IPS-15b (cell line): ENCODE measurements around the gene ADIPOR2.
A peak's percentile ranks its signal among the peaks of the same experiment; 100 is the strongest.

Source experiments
- H3K27me3 ChIP-seq: one replicate; pipeline ENCODE4 v1.6.1; 2013; ENCODE audit warnings: low read length; ENCODE audit not compliant: control insufficient read depth, insufficient read depth
- H3K36me3 ChIP-seq: one replicate; pipeline ENCODE4 v1.6.1; 2013; ENCODE audit warnings: low read length; ENCODE audit not compliant: control insufficient read depth, insufficient read depth
- H3K4me1 ChIP-seq: one replicate; pipeline ENCODE4 v1.6.1; 2013; ENCODE audit warnings: mild to moderate bottlenecking, low read length; ENCODE audit not compliant: control insufficient read depth, insufficient read depth
- H3K4me3 ChIP-seq: one replicate; pipeline ENCODE4 v1.5.1; 2013; ENCODE audit warnings: low read depth, low read length
- H3K9ac ChIP-seq: one replicate; pipeline ENCODE4 v1.6.1; 2013; ENCODE audit warnings: low read depth, mild to moderate bottlenecking, low read length
- H3K9me3 ChIP-seq: one replicate; pipeline ENCODE4 v1.6.1; 2013; ENCODE audit warnings: mild to moderate bottlenecking, low read length; ENCODE audit not compliant: control insufficient read depth, insufficient read depth

ADIPOR2 gene, protein sequence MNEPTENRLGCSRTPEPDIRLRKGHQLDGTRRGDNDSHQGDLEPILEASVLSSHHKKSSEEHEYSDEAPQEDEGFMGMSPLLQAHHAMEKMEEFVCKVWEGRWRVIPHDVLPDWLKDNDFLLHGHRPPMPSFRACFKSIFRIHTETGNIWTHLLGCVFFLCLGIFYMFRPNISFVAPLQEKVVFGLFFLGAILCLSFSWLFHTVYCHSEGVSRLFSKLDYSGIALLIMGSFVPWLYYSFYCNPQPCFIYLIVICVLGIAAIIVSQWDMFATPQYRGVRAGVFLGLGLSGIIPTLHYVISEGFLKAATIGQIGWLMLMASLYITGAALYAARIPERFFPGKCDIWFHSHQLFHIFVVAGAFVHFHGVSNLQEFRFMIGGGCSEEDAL

DNA sequence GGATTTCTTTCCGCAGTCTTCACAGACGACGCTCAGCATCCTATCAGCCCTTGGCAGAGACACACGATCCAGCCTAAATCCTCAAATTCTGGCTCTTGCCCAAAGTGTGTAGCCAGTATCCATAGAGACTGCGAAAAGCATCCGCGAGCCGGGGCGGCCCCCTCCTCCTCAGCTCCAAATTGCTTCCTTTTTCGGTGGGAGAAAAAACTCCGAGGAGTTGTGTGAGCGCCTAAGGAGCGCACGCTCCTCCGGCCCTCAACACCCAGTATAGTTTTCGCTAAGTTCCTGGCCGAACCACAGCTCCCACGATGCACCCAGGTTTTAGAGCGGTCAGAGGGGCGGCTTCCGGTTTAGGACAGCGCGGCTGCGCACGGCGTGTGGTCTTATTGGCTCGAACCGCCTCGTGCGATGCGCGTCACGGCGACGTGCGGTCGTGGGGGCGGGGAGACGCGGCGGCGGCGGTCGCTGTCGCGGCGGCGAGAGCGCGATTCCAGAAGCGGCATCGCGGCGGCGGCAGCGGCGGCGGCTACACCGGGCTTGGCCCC lies at the start of gene ADIPOR2:
Gene ADIPOR2 (plus strand): TSS at position 493 of the 545 bp plus-strand sequence. CDS start 63,274 bp downstream, outside the sequence.
- H3K9ac ChIP-seq = peak within 1 kb of the TSS; percentile 56
- peak within 1 kb of the TSS; percentile 73 for H3K4me3 ChIP-seq

DNA sequence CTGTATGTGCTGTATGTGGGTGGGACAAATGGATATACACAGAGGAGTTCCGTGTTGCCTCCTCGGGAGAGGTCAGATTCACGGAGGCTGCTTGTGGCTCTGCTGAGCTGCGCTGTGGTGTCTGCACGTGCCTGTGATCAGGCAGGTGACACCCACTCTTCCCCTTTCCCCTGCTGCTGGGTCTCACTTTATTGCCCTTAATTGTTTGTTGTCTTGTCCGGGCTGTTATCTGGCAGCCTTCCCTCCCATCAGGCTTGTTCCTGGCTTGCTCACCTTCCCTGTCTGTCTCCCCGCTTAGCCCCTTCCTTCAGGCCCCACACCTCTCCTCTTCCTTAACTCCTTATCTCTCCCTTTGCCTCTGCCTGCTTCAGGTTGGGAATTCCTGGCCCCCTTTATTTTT lies 48.4 kb upstream of the ADIPOR2 start:
- no peaks in the 10 kb centered on the region for H3K4me1 ChIP-seq
- H3K9me3 ChIP-seq = no peaks in the 10 kb centered on the region
- no peak overlapping the region for H3K9ac ChIP-seq
- no peaks in the 10 kb centered on the region for H3K36me3 ChIP-seq
- no peaks in the 10 kb centered on the region for H3K27me3 ChIP-seq
- no peak overlapping the region for H3K4me3 ChIP-seq

More for the DNA sequence above, at the start of gene ADIPOR2:
- H3K36me3 ChIP-seq = no peaks in the 10 kb centered on the region
- H3K4me1 ChIP-seq = peaks cover 6% of the 10 kb centered on the region
- H3K27me3 ChIP-seq = no peaks in the 10 kb centered on the region
- H3K9me3 ChIP-seq = no peaks in the 10 kb centered on the region

DNA sequence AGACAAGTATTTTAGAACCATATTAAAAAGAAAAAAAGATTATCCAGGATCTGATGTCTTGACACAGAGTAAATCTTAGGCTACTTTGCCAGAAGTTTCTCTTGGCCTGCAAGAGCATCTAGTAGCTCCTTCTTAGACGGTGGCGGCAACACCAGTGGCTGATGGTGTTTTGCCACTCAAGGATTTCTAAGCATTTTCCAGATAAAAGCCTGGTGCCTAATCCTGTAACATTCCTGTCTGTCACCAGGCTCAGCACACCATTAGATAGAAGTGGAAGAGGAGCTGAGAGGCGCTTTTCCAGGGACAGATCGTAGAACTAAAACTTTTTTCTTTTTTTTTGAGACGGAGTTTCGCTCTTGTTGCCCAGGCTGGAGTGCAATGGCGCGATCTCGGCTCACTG lies 47.8 kb upstream of the ADIPOR2 start:
- no peak overlapping the region for H3K4me3 ChIP-seq
- H3K4me1 ChIP-seq = no peaks in the 10 kb centered on the region
- no peaks in the 10 kb centered on the region for H3K9me3 ChIP-seq
- H3K27me3 ChIP-seq = no peaks in the 10 kb centered on the region
- no peaks in the 10 kb centered on the region for H3K36me3 ChIP-seq
- H3K9ac ChIP-seq = no peak overlapping the region

DNA sequence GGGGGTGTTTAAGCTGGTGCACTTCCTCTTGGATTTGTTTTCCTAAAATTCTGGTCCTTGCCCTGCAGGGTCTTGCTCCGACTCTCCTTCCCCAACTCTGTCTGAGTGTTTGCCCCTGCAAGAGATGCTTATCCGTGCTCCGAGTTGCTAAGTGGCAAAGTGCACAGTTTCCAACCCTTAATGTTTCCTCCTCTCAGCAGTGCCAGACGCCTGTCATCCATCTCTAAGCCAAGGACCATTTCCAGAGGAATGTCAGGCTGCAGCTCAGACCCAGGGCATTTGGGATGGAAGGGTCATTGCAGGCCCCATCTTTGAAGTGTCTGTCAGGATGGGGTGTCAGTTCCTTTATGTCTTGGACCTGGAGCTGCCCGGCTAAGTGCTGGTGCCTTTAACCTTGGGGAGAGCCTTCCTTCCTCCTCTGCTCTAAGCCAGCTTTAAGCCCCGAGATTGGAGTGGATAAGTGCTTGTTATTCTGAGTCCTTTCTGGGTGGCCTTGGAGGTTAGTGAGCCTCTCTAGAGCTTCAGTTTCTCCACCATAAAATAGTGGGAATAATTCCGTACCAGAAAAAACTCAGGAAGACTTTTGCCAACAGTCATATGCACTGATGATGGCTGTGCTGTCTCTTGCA lies 46.9 kb upstream of the ADIPOR2 start:
- H3K4me1 ChIP-seq = no peaks in the 10 kb centered on the region
- H3K9me3 ChIP-seq = no peaks in the 10 kb centered on the region
- no peaks in the 10 kb centered on the region for H3K36me3 ChIP-seq
- H3K9ac ChIP-seq = no peak overlapping the region
- H3K4me3 ChIP-seq = no peak overlapping the region
- H3K27me3 ChIP-seq = no peaks in the 10 kb centered on the region

DNA sequence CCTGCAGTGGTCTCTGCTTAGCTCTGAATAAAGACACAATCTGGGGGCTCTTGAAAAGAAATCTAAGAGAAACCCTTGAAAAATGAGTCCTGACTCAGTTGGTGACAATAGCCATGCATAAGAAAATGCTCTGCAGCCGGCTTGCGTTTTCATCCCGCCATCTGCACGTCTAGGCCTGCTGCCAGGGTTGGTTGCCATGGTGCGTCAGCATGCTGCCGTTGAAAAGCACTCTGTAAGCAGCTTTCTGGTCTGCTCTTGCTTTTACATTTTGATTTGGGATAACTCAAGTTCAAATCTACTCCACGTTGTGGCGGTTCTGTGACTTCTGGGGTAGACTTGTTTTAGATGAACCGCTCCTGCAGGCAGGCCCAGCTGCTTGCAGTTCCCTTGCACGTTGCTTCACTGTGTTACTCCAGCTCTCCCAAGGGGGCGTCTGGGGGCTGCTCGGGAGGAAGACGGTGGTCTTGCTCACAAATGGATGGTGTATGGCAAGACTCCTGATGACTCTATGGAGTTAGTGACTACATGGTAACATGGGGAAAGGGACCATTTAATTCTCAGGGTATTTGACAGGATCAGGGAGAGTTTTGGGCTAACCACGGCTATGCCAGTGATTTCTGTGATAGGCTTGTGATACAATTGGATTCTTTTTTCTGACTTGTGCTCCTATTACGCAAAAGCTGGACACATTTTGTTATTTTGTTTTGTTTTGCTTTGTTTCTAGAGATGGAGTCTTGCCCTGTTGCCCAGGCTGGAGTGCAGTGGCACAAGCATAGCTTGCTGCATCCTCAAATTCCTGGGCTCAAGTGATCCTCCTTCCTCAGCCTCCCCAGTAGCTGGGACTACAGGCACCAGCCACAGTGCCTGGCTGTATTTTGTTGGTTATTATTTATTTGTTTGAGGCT lies 46.1 kb upstream of the ADIPOR2 start:
- Histone ChIP-seq H3K4me3 (no peak overlapping the region), H3K27me3 (no peaks in the 10 kb centered on the region)

DNA sequence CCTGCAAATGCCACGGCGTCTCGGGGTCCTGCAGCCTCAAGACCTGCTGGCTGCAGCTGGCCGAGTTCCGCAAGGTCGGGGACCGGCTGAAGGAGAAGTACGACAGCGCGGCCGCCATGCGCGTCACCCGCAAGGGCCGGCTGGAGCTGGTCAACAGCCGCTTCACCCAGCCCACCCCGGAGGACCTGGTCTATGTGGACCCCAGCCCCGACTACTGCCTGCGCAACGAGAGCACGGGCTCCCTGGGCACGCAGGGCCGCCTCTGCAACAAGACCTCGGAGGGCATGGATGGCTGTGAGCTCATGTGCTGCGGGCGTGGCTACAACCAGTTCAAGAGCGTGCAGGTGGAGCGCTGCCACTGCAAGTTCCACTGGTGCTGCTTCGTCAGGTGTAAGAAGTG lies 45.1 kb upstream of the ADIPOR2 start:
- Histone ChIP-seq H3K27me3 (no peaks in the 10 kb centered on the region), H3K36me3 (no peaks in the 10 kb centered on the region), H3K9ac (no peak overlapping the region), H3K9me3 (no peaks in the 10 kb centered on the region), H3K4me1 (peaks cover 6% of the 10 kb centered on the region), H3K4me3 (no peak overlapping the region)

More for the DNA sequence above, 46.1 kb upstream of the ADIPOR2 start:
- Histone ChIP-seq H3K36me3 (no peaks in the 10 kb centered on the region), H3K9me3 (no peaks in the 10 kb centered on the region), H3K9ac (no peak overlapping the region), H3K4me1 (no peaks in the 10 kb centered on the region)

DNA sequence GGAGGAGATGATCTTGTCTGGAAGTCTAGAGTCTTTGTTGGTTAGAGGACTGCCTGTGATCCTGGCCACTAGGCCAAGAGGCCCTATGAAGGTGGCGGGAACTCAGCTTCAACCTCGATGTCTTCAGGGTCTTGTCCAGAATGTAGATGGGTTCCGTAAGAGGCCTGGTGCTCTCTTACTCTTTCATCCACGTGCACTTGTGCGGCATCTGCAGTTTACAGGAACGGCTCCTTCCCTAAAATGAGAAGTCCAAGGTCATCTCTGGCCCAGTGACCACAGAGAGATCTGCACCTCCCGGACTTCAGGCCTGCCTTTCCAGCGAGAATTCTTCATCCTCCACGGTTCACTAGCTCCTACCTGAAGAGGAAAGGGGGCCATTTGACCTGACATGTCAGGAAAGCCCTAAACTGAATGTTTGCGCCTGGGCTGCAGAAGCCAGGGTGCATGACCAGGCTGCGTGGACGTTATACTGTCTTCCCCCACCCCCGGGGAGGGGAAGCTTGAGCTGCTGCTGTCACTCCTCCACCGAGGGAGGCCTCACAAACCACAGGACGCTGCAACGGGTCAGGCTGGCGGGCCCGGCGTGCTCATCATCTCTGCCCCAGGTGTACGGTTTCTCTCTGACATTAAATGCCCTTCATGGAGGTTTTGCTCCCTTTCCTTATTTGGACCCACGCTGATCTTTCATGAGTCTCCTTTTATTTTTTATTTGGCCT lies 44.1 kb upstream of the ADIPOR2 start:
- Histone ChIP-seq H3K36me3 (no peaks in the 10 kb centered on the region), H3K9ac (no peak overlapping the region), H3K4me3 (no peak overlapping the region), H3K9me3 (no peaks in the 10 kb centered on the region), H3K27me3 (peaks cover 3% of the 10 kb centered on the region), H3K4me1 (peaks cover 6% of the 10 kb centered on the region)

DNA sequence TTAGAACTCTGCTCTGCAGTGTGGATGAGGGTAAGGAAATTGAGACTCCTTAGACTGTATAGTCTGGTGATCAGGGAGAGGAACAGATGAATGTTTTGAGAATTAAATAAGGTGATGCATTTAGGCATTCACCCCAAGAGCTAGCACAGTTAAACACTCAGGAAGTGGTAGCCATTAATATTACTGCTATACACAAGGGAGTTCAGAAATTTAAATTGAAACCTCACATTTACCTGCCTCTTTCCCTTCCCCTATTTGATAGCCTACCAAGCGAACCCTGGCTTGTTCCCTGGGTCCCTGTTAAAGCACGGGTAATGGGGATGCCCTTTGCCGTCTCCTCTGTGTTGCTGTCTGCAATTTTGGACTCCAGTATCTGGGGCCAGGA lies 43.6 kb upstream of the ADIPOR2 start:
- Histone ChIP-seq H3K9ac (no peak overlapping the region), H3K27me3 (peaks cover 5% of the 10 kb centered on the region), H3K36me3 (no peaks in the 10 kb centered on the region), H3K9me3 (no peaks in the 10 kb centered on the region), H3K4me1 (peaks cover 6% of the 10 kb centered on the region), H3K4me3 (no peak overlapping the region)

DNA sequence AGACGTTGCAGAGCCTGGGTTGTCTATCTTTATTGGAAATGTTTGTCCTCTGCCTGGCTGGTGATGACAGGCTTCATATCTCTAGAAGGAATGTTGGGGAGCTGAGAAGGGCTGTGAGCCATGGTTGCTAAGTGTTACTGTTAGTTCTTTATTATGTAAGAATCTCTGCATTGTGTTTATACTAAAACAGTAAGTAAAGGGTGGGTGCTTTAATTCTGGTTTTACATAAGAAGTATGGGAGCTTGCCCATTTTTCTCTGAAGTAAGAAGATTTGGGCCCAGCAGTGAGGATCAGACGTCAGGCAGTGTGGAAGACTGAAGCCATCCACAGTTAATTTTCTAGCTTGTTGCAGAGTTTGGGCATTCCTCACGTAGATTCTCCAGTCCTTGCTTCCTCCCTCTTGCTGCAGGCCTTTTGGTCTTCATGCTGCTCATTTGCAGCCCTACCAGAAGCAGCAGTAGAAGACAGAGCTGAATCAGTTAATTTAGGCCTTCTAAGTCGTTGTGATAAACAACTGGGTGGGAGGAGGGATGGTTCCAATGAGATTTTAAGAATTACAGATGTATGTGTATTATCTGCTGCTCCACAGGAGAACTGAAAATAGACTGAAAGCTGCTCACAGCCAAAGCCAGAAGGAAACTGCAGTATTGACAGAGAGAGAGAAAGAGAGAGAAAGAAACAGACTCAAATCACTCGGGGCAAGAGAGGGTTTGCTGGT lies 40.5 kb upstream of the ADIPOR2 start:
- Histone ChIP-seq H3K36me3 (no peaks in the 10 kb centered on the region), H3K27me3 (peaks cover 5% of the 10 kb centered on the region), H3K9me3 (no peaks in the 10 kb centered on the region)

DNA sequence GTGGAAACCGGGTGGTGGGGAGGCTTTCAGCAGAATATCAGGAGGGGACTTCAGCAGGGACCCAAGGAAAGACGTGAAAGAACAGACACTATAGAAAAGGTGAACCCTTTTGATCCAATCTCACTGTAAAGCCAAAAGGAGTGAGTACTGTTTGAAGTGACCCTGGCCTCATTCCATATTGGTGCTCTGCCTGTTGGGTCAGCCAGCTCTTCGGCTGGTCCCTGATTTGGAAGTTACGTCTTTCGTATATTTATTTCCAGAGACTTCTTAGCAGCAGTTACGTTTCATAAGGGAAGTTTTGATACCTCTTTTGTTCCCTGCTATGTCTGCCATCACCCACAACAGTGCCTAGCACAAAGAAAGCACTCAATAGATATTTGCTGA lies 39.9 kb upstream of the ADIPOR2 start:
- Histone ChIP-seq H3K27me3 (peaks cover 5% of the 10 kb centered on the region), H3K9ac (no peak overlapping the region), H3K4me1 (peaks cover 6% of the 10 kb centered on the region), H3K9me3 (no peaks in the 10 kb centered on the region), H3K36me3 (no peaks in the 10 kb centered on the region), H3K4me3 (no peak overlapping the region)

More for the DNA sequence above, 40.5 kb upstream of the ADIPOR2 start:
- Histone ChIP-seq H3K4me1 (peaks cover 6% of the 10 kb centered on the region), H3K4me3 (no peak overlapping the region), H3K9ac (no peak overlapping the region)
